IMR-90 (cell line): ENCODE results near the gene PARD3. TPM values are rescaled to one million over a fixed set of nuclear protein-coding genes. Genes with fewer than 3 reads are reported as not detected.

Experiments
- ATAC-seq: fragments of 200-7000 bp; cut with Tn5 transposase; 2 replicates; pipeline ENCODE4 v1.9.1; 2020; ENCODE audit warnings: low read depth, mild to moderate bottlenecking, moderate library complexity
- BruUV-seq: library from RNA; stranded (reverse); fragments of 400-500 nt; replicated peaks from 2 replicates; lab custom pipeline; 2021; lab: Mats Ljungman, UMichigan
- CTCF ChIA-PET: fragments of 300-600 bp; formaldehyde crosslinking; extraction: SDS; loops from one replicate; lab custom pipeline; 2021; ENCODE audit warnings: antibody characterized with exemption; lab: Yijun Ruan, JAX
- POLR2A ChIA-PET: fragments of 300-600 bp; sonication (Branson Sonifier 250); formaldehyde crosslinking; loops from one replicate; lab custom pipeline; 2022; ENCODE audit warnings: antibody characterized with exemption; ENCODE audit not compliant: unreplicated experiment; lab: Charles Lee
- DNase-seq: peaks from one replicate; pipeline ENCODE4 v3.0.0; 2013
- H2AFZ ChIP-seq: replicated peaks from 2 replicates; pipeline ENCODE3; 2013; ENCODE audit warnings: low read length, mild to moderate bottlenecking; ENCODE audit not compliant: poor library complexity
- H2AK5ac ChIP-seq: 2 replicates; pipeline ENCODE4 v1.6.1; 2013; ENCODE audit warnings: low read depth, low read length, inconsistent platforms
- H2AK9ac ChIP-seq: replicated peaks from 2 replicates; pipeline ENCODE3; 2013; ENCODE audit warnings: mild to moderate bottlenecking, low read depth, low read length, moderate library complexity; ENCODE audit not compliant: poor library complexity
- H2BK120ac ChIP-seq: 2 replicates; pipeline ENCODE4 v1.6.1; 2013; ENCODE audit warnings: low read depth, low read length, inconsistent platforms
- H2BK15ac ChIP-seq: 3 replicates; pipeline ENCODE4 v1.6.1; 2013; ENCODE audit warnings: low read depth, low read length, inconsistent platforms
- H2BK20ac ChIP-seq: 2 replicates; pipeline ENCODE4 v1.6.1; 2013; ENCODE audit warnings: low read depth, mild to moderate bottlenecking, inconsistent platforms, low read length, moderate library complexity
- H2BK5ac ChIP-seq: 2 replicates; pipeline ENCODE4 v1.6.1; 2013; ENCODE audit warnings: mild to moderate bottlenecking, low read depth, low read length, inconsistent platforms; ENCODE audit not compliant: poor library complexity, severe bottlenecking
- H3K14ac ChIP-seq: replicated peaks from 2 replicates; pipeline ENCODE4 v1.6.1; 2013; ENCODE audit warnings: low read depth, low read length, inconsistent platforms
- H3K18ac ChIP-seq: 2 replicates; pipeline ENCODE4 v1.6.1; 2013; ENCODE audit warnings: low read depth, low read length, control low read depth
- H3K23ac ChIP-seq: 2 replicates; pipeline ENCODE4 v1.6.1; 2013; ENCODE audit warnings: low read depth, low read length, inconsistent platforms
- H3K27ac ChIP-seq: 2 replicates; pipeline ENCODE4 v1.5.1; 2013; ENCODE audit warnings: mild to moderate bottlenecking, control low read depth, low read length; ENCODE audit not compliant: insufficient read depth
- H3K27me3 ChIP-seq: 2 replicates; pipeline ENCODE4 v1.6.1; 2013; ENCODE audit warnings: low read length; ENCODE audit not compliant: control insufficient read depth, insufficient read depth
- H3K36me3 ChIP-seq: 2 replicates; pipeline ENCODE4 v1.6.1; 2013; ENCODE audit warnings: low read length, mixed read lengths; ENCODE audit not compliant: control insufficient read depth, insufficient read depth
- H3K4ac ChIP-seq: 2 replicates; pipeline ENCODE4 v1.6.1; 2013; ENCODE audit warnings: low read depth, low read length, inconsistent platforms
- H3K4me1 ChIP-seq: 2 replicates; pipeline ENCODE4 v1.6.1; 2013; ENCODE audit warnings: low read length, mixed read lengths; ENCODE audit not compliant: control insufficient read depth, insufficient read depth
- H3K4me2 ChIP-seq: 2 replicates; pipeline ENCODE4 v1.6.1; 2013; ENCODE audit warnings: low read depth, mild to moderate bottlenecking, control low read depth, low read length, moderate library complexity
- H3K4me3 ChIP-seq: 2 replicates; pipeline ENCODE4 v1.5.1; 2013; ENCODE audit warnings: low read depth, mild to moderate bottlenecking, control low read depth, low read length, moderate library complexity; ENCODE audit not compliant: insufficient read depth
- H3K56ac ChIP-seq: 2 replicates; pipeline ENCODE4 v1.6.1; 2013; ENCODE audit warnings: low read length, inconsistent platforms; ENCODE audit not compliant: insufficient read depth; ENCODE audit errors: extremely low read depth
- H3K79me1 ChIP-seq, 2 experiments: 2 replicates each; pipeline ENCODE4 v1.6.1; 2013; ENCODE audit warnings: low read length in 2 of 2, inconsistent platforms in 1 of 2, low read depth in 1 of 2
- H3K9ac ChIP-seq: 2 replicates; pipeline ENCODE4 v1.6.1; 2013; ENCODE audit warnings: low read depth, low read length, control low read depth
- H3K9me1 ChIP-seq: 2 replicates; pipeline ENCODE4 v1.6.1; 2013; ENCODE audit warnings: low read length, inconsistent platforms; ENCODE audit not compliant: insufficient read depth
- H3K9me3 ChIP-seq: 2 replicates; pipeline ENCODE4 v1.6.1; 2013; ENCODE audit warnings: low read length; ENCODE audit not compliant: control insufficient read depth, insufficient read depth
- H4K20me1 ChIP-seq: 2 replicates; pipeline ENCODE4 v1.6.1; 2013; ENCODE audit warnings: low read length, inconsistent platforms; ENCODE audit not compliant: insufficient read depth
- H4K5ac ChIP-seq: 2 replicates; pipeline ENCODE4 v1.6.1; 2013; ENCODE audit warnings: mild to moderate bottlenecking, low read depth, low read length, control low read depth
- H4K8ac ChIP-seq, 2 experiments: 2 replicates each; pipeline ENCODE4 v1.6.1; 2013; ENCODE audit warnings: low read depth in 2 of 2, low read length in 2 of 2, control low read depth in 1 of 2, inconsistent platforms in 1 of 2
- H4K91ac ChIP-seq: 2 replicates; pipeline ENCODE4 v1.6.1; 2013; ENCODE audit warnings: low read depth, low read length, inconsistent platforms; ENCODE audit not compliant: insufficient read depth
- BHLHE40 ChIP-seq: fragments of 150-350 bp; IDR thresholded peaks from 2 replicates; pipeline ENCODE4 v1.6.1; 2016; ENCODE audit warnings: mild to moderate bottlenecking, low read depth, low read length
- CHD1 ChIP-seq: IDR thresholded peaks from 2 replicates; pipeline ENCODE4 v1.6.1; 2012; ENCODE audit warnings: low read depth, low read length, improper control_type of control experiment
- FOS ChIP-seq: fragments of 150-350 bp; IDR thresholded peaks from 2 replicates; pipeline ENCODE4 v1.6.1; 2016; ENCODE audit warnings: low read depth, low read length
- MAFK ChIP-seq: IDR thresholded peaks from 2 replicates; pipeline ENCODE4 v1.6.1; 2012; ENCODE audit warnings: low read depth, low read length, improper control_type of control experiment
- MAZ ChIP-seq: IDR thresholded peaks from 2 replicates; pipeline ENCODE4 v1.6.1; 2012; ENCODE audit warnings: low read depth, mild to moderate bottlenecking, low read length, improper control_type of control experiment, moderate library complexity, borderline replicate concordance
- MXI1 ChIP-seq: IDR thresholded peaks from 2 replicates; pipeline ENCODE4 v1.6.1; 2012; ENCODE audit warnings: low read depth, mild to moderate bottlenecking, low read length, moderate library complexity, borderline replicate concordance
- NFE2L2 ChIP-seq: fragments of 150-350 bp; IDR thresholded peaks from 2 replicates; pipeline ENCODE4 v1.6.1; 2016; ENCODE audit warnings: low read depth, mild to moderate bottlenecking, low read length
- POLR2A ChIP-seq: IDR thresholded peaks from 2 replicates; pipeline ENCODE4 v1.6.1; 2012; ENCODE audit warnings: mild to moderate bottlenecking, low read depth, low read length
- RAD21 ChIP-seq: IDR thresholded peaks from 2 replicates; pipeline ENCODE4 v1.6.1; 2012; ENCODE audit warnings: low read length, improper control_type of control experiment
- RFX5 ChIP-seq: IDR thresholded peaks from 2 replicates; pipeline ENCODE4 v1.8.0; 2012; ENCODE audit warnings: low read depth, mild to moderate bottlenecking, low read length, moderate library complexity
- SMC3 ChIP-seq: fragments of 150-350 bp; IDR thresholded peaks from 2 replicates; pipeline ENCODE4 v1.6.1; 2016; ENCODE audit warnings: low read depth, mild to moderate bottlenecking, antibody characterized with exemption, low read length, moderate library complexity
- USF2 ChIP-seq: fragments of 150-350 bp; IDR thresholded peaks from 2 replicates; pipeline ENCODE4 v1.6.1; 2017; ENCODE audit warnings: mild to moderate bottlenecking, antibody characterized with exemption, low read length, low read depth
- WGBS, 2 experiments: methylation state at CpG; one replicate each; pipeline versions ENCODE4 v1.1.5 to v1.1.7; 2013; ENCODE audit warnings: missing lambda C conversion rate in 2 of 2; ENCODE audit not compliant: insufficient read length in 1 of 2; ENCODE audit errors: extremely low coverage in 2 of 2; 5-methylcytosine and 5-hydroxymethylcytosine counted together
- dilution Hi-C: fragments of 300-500 bp; cut with HindIII; formaldehyde crosslinking; loops from one replicate; pipeline ENCODE4 v1.14.3; 2018; ENCODE audit warnings: low sequenced_read_pairs; ENCODE audit not compliant: unreplicated experiment
- in situ Hi-C: fragments of 300-500 bp; cut with MboI; formaldehyde crosslinking; loops from 3 replicates; pipeline ENCODE4 v1.14.3; 2019; ENCODE audit warnings: low sequenced_read_pairs, inconsistent platforms, mixed read lengths
- intact Hi-C: fragments of 100-400 bp; cut with micrococcal nuclease; formaldehyde crosslinking; loops from 2 replicates; pipeline ENCODE4 v1.10.0; 2022
- polyA plus RNA-seq, 3 experiments: library from polyadenylated mRNA; depleted of rRNA; stranded (reverse); fragments of >200 nt; gene quantifications; 2 replicates each; pipeline ENCODE4 v1.2.3, GENCODE V29; 2012; ENCODE audit warnings: low replicate concordance in 1 of 3
- total RNA-seq: library from RNA; depleted of rRNA; stranded (reverse); fragments of >200 nt; gene quantifications from 2 replicates; pipeline ENCODE4 v1.2.3, GENCODE V29; 2012

PARD3 gene
- total and polyA plus RNA-seq, 2 of the 4 experiments (the other 2 are of a cell fraction), result 14.6 to 37.5 TPM

DNA sequence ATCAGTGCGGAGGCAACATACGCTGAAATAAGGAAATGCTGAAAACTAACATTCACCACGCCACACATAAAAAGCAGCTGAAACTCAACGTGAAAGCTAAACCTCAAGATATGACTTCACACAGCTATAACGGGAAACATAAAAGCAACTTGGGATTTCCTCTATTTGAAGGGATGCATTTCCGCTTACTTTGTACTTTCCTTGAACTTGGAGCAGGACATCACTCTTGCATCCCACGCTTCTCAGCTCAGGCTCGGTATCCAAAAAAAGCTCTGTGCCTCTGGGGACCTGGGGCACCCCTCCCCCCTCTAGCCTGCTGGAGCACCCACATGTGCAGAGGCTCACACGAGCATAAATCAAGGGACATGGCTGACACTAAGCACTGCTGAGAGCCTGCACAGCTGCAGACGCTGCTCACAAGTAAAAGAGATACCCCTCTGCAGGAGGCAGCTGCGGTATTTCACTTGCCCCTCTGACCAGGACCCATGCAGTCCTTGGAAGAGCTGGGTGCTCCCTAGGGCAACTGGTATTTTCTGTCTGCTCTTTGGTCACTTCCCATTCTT lies 34.2 kb downstream of the PARD3 start (continued):
- no peak for TF ChIP-seq MAZ

GRCh38 chr10:34778237-34778636 lies 36.9 kb downstream of the PARD3 start:
- H3K9me3 ChIP-seq, result no peaks in the 10 kb centered on the region
- H2BK15ac ChIP-seq, result peak overlapping the region; percentile 6; the same call in 2 of the 3 replicates
- H3K79me1 ChIP-seq, result peaks cover 38 to 62% of the 10 kb centered on the region in 2 experiments
- H3K9ac ChIP-seq, result no peak overlapping the region
- no peak overlapping the region for H4K5ac ChIP-seq
- H2AFZ ChIP-seq, result no peak overlapping the region
- H3K4ac ChIP-seq, result peak overlapping the region; percentile 50; the same call in 1 of the 2 replicates
- ChIA-PET CTCF (no interaction called here), POLR2A (interaction anchor here (0.6 kb wide), 1 partner anchor 13 kb away, joined by 14 read pairs; no protein-coding TSS in a partner anchor)
- BruUV-seq, result no TSS peak
- H2AK5ac ChIP-seq, result peak overlapping the region; percentile 79
- H3K4me1 ChIP-seq, result peaks cover 11% of the 10 kb centered on the region
- no peak overlapping the region for H2BK5ac ChIP-seq
- no peak overlapping the region for H3K56ac ChIP-seq
- 94% methylated on average over 2 of the region's 3 CpGs; no CpG with 5 or more reads in 1 of the 2 experiments for WGBS, 2 experiments
- peaks cover 28% of the 10 kb centered on the region; the same call in 1 of the 2 replicates for H4K20me1 ChIP-seq
- no peak overlapping the region for H3K4me2 ChIP-seq
- dilution Hi-C loops, result no loop called here
- in situ Hi-C loops, result no loop called here
- H4K91ac ChIP-seq, result no peak overlapping the region
- H3K27me3 ChIP-seq, result no peaks in the 10 kb centered on the region
- ATAC-seq (no peak), DNase-seq (no peak)
- H3K18ac ChIP-seq, result no peak overlapping the region
- peaks cover 5% of the 10 kb centered on the region for H3K9me1 ChIP-seq
- peak overlapping the region; percentile 63; the same call in 1 of the 2 replicates for H2BK120ac ChIP-seq
- TF ChIP-seq CHD1 (no peak), SMC3 (no peak), NFE2L2 (no peak), POLR2A (no peak), RAD21 (no peak), BHLHE40 (no peak), MAZ (no peak), MAFK (no peak), USF2 (no peak), FOS (no peak), MXI1 (no peak), RFX5 (no peak)
- no peak overlapping the region for H3K27ac ChIP-seq
- H4K8ac ChIP-seq, result no peak overlapping the region
- no peaks in the 10 kb centered on the region for H3K36me3 ChIP-seq
- peak overlapping the region; percentile 38 for H2BK20ac ChIP-seq
- intact Hi-C loops, result no loop called here
- H3K4me3 ChIP-seq, result no peak overlapping the region
- H3K14ac ChIP-seq, result peak overlapping the region; percentile 67
- no peak overlapping the region for H3K23ac ChIP-seq
- H2AK9ac ChIP-seq, result no peak overlapping the region
